Activated CD8-positive, alpha-beta T cell treated with anti-CD3 and anti-CD28 coated beads, Interleukin-2, amount 10 ng/mL, durations not matched to agents 7 days and 5 days (primary cell): Measurements from ENCODE around the gene ZPLD1. TPM values are rescaled to one million over a fixed set of nuclear protein-coding genes. Genes with fewer than 3 reads are reported as not detected.

Experiments used
- ATAC-seq: fragments of 150-1000 bp; cut with Tn5 transposase; one replicate; pipeline ENCODE4 v1.10.0; 2021; ENCODE audit warnings: moderate library complexity
- CTCF ChIA-PET: fragments of 350-600 bp; sonication (Branson Sonifier 250); formaldehyde crosslinking; loops from one replicate; lab custom pipeline; 2021; ENCODE audit warnings: antibody characterized with exemption; lab: Charles Lee
- POLR2A ChIA-PET: fragments of 350-600 bp; sonication (Branson Sonifier 250); formaldehyde crosslinking; loops from one replicate; lab custom pipeline; 2021; ENCODE audit warnings: antibody characterized with exemption; lab: Charles Lee
- DNase-seq: peaks from one replicate; pipeline ENCODE4 v3.0.0-alpha.2; 2020
- H3K27ac Mint-ChIP-seq: one replicate; pipeline ENCODE4 v1.8.0; 2021; ENCODE audit warnings: mild to moderate bottlenecking, mixed read lengths
- H3K27me3 Mint-ChIP-seq: one replicate; pipeline ENCODE4 v1.8.0; 2021; ENCODE audit warnings: low read depth, mixed read lengths
- H3K36me3 Mint-ChIP-seq: one replicate; pipeline ENCODE4 v1.8.0; 2021; ENCODE audit warnings: low read depth, mixed read lengths
- H3K4me1 Mint-ChIP-seq: one replicate; pipeline ENCODE4 v1.8.0; 2021; ENCODE audit warnings: low read depth, mixed read lengths
- H3K4me3 Mint-ChIP-seq: one replicate; pipeline ENCODE4 v1.8.0; 2021; ENCODE audit warnings: mild to moderate bottlenecking, mixed read lengths
- H3K9me3 Mint-ChIP-seq: one replicate; pipeline ENCODE4 v1.8.0; 2022; ENCODE audit warnings: mixed read lengths; ENCODE audit not compliant: insufficient read depth
- total RNA-seq, 2 experiments: library from RNA; stranded (reverse); gene quantifications; one replicate each; pipeline ENCODE4 v1.2.3, GENCODE V29; 2021

ZPLD1 gene
- total RNA-seq, 2 experiments from 2014 or later = not detected

GRCh38 chr3:102470066-102470465 lies 35.3 kb downstream of the ZPLD1 start:
- ChIA-PET CTCF (no interaction called here), POLR2A (no interaction called here)
- Mint-ChIP-seq H3K27me3 (peaks cover 6% of the 10 kb centered on the region), H3K4me3 (no peak overlapping the region), H3K9me3 (no peaks in the 10 kb centered on the region), H3K27ac (no peak overlapping the region), H3K4me1 (no peaks in the 10 kb centered on the region), H3K36me3 (no peaks in the 10 kb centered on the region)
- DNase-seq (no peak), ATAC-seq (no peak)

GRCh38 chr3:102471001-102471400 lies 36.2 kb downstream of the ZPLD1 start:
- ChIA-PET POLR2A (no interaction called here), CTCF (no interaction called here)
- H3K27ac Mint-ChIP-seq = no peak overlapping the region
- H3K36me3 Mint-ChIP-seq = no peaks in the 10 kb centered on the region
- DNase-seq (no peak), ATAC-seq (no peak)
- H3K4me1 Mint-ChIP-seq = no peaks in the 10 kb centered on the region
- no peak overlapping the region for H3K4me3 Mint-ChIP-seq
- no peaks in the 10 kb centered on the region for H3K9me3 Mint-ChIP-seq
- peaks cover 3% of the 10 kb centered on the region for H3K27me3 Mint-ChIP-seq

DNA sequence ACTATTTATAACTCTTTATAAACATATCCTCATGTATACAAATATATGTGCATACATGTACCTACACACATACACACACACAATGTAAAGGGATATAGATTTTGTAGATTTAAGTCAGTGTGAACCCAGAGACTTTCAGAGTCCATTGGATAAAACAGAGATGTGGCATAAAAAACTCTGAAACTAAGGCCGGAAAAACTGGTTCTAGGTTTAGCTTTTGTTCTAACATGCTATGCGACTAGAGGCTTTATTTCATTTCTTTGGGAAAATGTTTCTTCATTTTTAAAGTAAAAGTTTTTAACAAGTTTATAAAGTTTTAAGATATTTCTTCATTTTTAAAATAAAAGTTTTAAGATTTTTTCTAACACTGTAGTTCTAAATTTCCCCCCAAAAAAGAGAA lies 36.7 kb downstream of the ZPLD1 start:
- ChIA-PET POLR2A (no interaction called here), CTCF (no interaction called here)
- DNase-seq (no peak), ATAC-seq (no peak)
- no peak overlapping the region for H3K27ac Mint-ChIP-seq
- no peaks in the 10 kb centered on the region for H3K36me3 Mint-ChIP-seq
- H3K4me3 Mint-ChIP-seq = no peak overlapping the region
- no peaks in the 10 kb centered on the region for H3K9me3 Mint-ChIP-seq
- no peaks in the 10 kb centered on the region for H3K4me1 Mint-ChIP-seq
- H3K27me3 Mint-ChIP-seq = peaks cover 2% of the 10 kb centered on the region

DNA sequence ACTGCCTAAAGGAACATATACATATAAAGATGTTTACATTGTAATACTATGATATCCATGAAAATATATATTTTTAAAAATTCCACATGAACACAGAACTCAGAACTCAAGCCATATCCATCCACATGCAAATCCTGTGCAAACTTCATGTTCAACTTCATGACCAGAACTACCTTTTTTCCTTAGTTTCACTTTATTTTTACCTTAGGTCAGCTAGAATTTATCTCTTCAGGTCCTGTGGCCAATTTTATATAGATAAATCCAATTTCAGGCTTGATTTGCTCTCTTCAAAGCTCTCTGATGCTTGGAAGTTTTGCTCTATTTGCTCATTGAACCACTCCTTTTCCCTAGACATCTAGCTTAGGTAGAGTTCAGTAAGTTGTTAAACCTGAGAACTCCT lies 38.8 kb downstream of the ZPLD1 start:
- ATAC-seq = no peak
- Mint-ChIP-seq H3K36me3 (no peaks in the 10 kb centered on the region), H3K4me1 (no peaks in the 10 kb centered on the region), H3K4me3 (no peak overlapping the region), H3K27me3 (no peaks in the 10 kb centered on the region), H3K27ac (no peak overlapping the region), H3K9me3 (no peaks in the 10 kb centered on the region)
- DNase-seq = no peak
- ChIA-PET CTCF (no interaction called here), POLR2A (no interaction called here)

- CTCF ChIA-PET = no interaction called here
- ATAC-seq (no peak), DNase-seq (no peak)
- Mint-ChIP-seq H3K4me3 (no peak overlapping the region), H3K27me3 (no peaks in the 10 kb centered on the region), H3K9me3 (no peaks in the 10 kb centered on the region), H3K36me3 (no peaks in the 10 kb centered on the region), H3K27ac (no peak overlapping the region), H3K4me1 (no peaks in the 10 kb centered on the region)
- POLR2A ChIA-PET = no interaction called here
Observed at GRCh38 chr3:102474207-102474606, 39.4 kb downstream of the ZPLD1 start.

- POLR2A ChIA-PET = no interaction called here
- Mint-ChIP-seq H3K4me3 (no peak overlapping the region), H3K27me3 (no peaks in the 10 kb centered on the region), H3K9me3 (no peaks in the 10 kb centered on the region), H3K27ac (no peak overlapping the region), H3K36me3 (no peaks in the 10 kb centered on the region), H3K4me1 (no peaks in the 10 kb centered on the region)
- CTCF ChIA-PET = no interaction called here
- ATAC-seq = no peak
- no peak for DNase-seq
Observed at GRCh38 chr3:102476198-102476597, 41.4 kb downstream of the ZPLD1 start.

GRCh38 chr3:102478160-102478559 lies 43.3 kb downstream of the ZPLD1 start:
- CTCF ChIA-PET = no interaction called here
- H3K27ac Mint-ChIP-seq = no peak overlapping the region
- DNase-seq (no peak), ATAC-seq (no peak)
- POLR2A ChIA-PET = no interaction called here
- H3K4me3 Mint-ChIP-seq = no peak overlapping the region
- H3K9me3 Mint-ChIP-seq = no peaks in the 10 kb centered on the region
- no peaks in the 10 kb centered on the region for H3K4me1 Mint-ChIP-seq
- H3K27me3 Mint-ChIP-seq = peaks cover 3% of the 10 kb centered on the region
- H3K36me3 Mint-ChIP-seq = no peaks in the 10 kb centered on the region

DNA sequence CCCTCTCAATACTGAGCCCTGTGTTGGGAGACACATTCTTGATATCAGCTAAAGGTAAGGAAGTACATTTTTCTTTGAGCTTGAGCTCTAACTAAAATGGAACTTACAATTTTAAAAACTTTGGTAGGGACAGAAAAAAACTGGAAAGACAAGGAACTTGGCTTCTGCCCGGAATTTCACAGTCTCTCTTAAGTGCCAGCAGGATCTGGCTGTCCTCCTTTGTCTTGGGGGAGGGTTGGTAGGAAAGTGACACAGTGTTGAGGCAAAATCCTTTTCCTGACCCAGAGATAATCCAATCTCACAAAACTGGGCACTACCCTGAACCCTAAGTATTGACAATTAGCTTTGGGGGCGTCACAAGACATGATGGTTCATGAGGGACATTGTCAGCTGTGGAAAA lies 45.3 kb downstream of the ZPLD1 start:
- CTCF ChIA-PET = no interaction called here
- POLR2A ChIA-PET = no interaction called here
- ATAC-seq (no peak), DNase-seq (no peak)
- H3K36me3 Mint-ChIP-seq = no peaks in the 10 kb centered on the region
- H3K9me3 Mint-ChIP-seq = no peaks in the 10 kb centered on the region
- H3K27ac Mint-ChIP-seq = no peak overlapping the region
- H3K27me3 Mint-ChIP-seq = peaks cover 3% of the 10 kb centered on the region
- H3K4me3 Mint-ChIP-seq = no peak overlapping the region
- H3K4me1 Mint-ChIP-seq = no peaks in the 10 kb centered on the region

DNA sequence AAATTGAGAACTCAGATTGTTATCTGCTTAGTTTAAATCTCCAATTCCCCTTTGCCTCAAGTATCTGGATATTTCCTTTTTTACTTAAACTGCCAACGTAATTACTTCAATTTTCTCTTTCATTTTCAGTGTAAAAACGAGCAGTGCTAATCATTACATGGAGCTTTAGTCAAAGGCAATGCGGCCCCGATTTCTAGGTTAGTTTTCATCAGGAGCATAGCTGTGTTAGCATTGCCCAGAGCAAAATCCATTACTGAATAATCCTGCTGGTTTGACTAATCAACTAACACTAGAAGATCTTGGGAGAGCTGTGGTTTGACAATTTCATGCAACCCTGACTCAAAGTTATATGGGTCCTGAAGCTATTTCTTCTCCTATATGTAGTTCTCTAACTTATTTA lies 46.2 kb downstream of the ZPLD1 start:
- ChIA-PET CTCF (no interaction called here), POLR2A (no interaction called here)
- no peak overlapping the region for H3K4me3 Mint-ChIP-seq

GRCh38 chr3:102483556-102483955 lies 48.7 kb downstream of the ZPLD1 start:
- POLR2A ChIA-PET = no interaction called here
- no peaks in the 10 kb centered on the region for H3K4me1 Mint-ChIP-seq
- CTCF ChIA-PET = no interaction called here

More for the DNA sequence above, 46.2 kb downstream of the ZPLD1 start:
- no peaks in the 10 kb centered on the region for H3K4me1 Mint-ChIP-seq
- H3K36me3 Mint-ChIP-seq = no peaks in the 10 kb centered on the region
- ATAC-seq (no peak), DNase-seq (no peak)
- no peaks in the 10 kb centered on the region for H3K9me3 Mint-ChIP-seq
- peaks cover 3% of the 10 kb centered on the region for H3K27me3 Mint-ChIP-seq
- H3K27ac Mint-ChIP-seq = no peak overlapping the region

DNA sequence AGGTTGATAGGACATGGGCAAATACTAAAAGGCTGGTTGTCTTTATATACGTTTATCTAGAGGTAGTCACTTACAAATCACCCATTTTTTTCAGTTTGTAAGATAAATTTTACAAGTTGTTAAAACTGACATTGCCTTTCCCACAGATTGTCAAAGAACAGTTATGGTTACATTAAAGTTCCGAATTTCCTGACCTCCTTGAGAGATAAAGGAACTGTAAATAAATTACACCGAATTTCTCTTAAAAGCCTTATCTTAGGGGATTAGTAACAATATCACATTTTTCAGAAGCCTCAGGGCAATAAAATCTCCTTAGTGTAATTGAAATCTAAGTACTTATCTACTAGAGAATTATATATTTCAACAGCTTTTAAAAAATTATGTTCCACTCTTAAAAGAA lies 49.5 kb downstream of the ZPLD1 start:
- peaks cover 3% of the 10 kb centered on the region for H3K27me3 Mint-ChIP-seq
- POLR2A ChIA-PET = no interaction called here

More at GRCh38 chr3:102483556-102483955, 48.7 kb downstream of the ZPLD1 start:
- H3K27ac Mint-ChIP-seq = no peak overlapping the region
- H3K36me3 Mint-ChIP-seq = no peaks in the 10 kb centered on the region
- DNase-seq = no peak
- no peak for ATAC-seq
- H3K27me3 Mint-ChIP-seq = peaks cover 3% of the 10 kb centered on the region
- H3K9me3 Mint-ChIP-seq = no peaks in the 10 kb centered on the region
- H3K4me3 Mint-ChIP-seq = no peak overlapping the region

DNA sequence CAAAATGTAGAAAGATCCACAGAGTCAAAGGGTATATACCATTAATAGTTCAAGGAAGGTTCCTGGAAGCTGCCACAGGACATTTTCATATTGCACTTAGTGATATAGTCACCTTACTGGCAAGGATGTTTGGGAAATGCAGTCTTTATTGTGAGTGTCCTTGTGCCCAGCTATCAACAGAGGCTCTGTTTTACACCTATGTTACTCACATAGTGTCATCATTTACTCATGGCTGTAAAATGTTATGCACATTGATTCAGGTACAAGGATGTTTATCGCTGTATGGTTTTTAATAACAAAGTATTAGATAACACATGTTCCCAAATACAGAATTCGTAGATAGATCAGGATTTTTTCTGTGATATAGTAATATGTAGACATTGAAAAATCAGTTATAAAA lies 50.9 kb downstream of the ZPLD1 start:
- Mint-ChIP-seq H3K36me3 (no peaks in the 10 kb centered on the region), H3K27me3 (peaks cover 3% of the 10 kb centered on the region), H3K9me3 (no peaks in the 10 kb centered on the region), H3K4me1 (no peaks in the 10 kb centered on the region), H3K4me3 (no peak overlapping the region), H3K27ac (no peak overlapping the region)
- ChIA-PET POLR2A (no interaction called here), CTCF (no interaction called here)
- ATAC-seq (no peak), DNase-seq (no peak)

More for the DNA sequence above, 49.5 kb downstream of the ZPLD1 start:
- Mint-ChIP-seq H3K4me3 (no peak overlapping the region), H3K9me3 (no peaks in the 10 kb centered on the region), H3K27ac (no peak overlapping the region), H3K36me3 (no peaks in the 10 kb centered on the region), H3K4me1 (no peaks in the 10 kb centered on the region)
- no peak for ATAC-seq
- DNase-seq = no peak
- CTCF ChIA-PET = no interaction called here

GRCh38 chr3:102488331-102488730 lies 53.5 kb downstream of the ZPLD1 start:
- Mint-ChIP-seq H3K27me3 (no peaks in the 10 kb centered on the region), H3K4me3 (no peak overlapping the region), H3K4me1 (no peaks in the 10 kb centered on the region), H3K9me3 (no peaks in the 10 kb centered on the region), H3K27ac (no peak overlapping the region), H3K36me3 (no peaks in the 10 kb centered on the region)
- DNase-seq (no peak), ATAC-seq (no peak)
- ChIA-PET CTCF (no interaction called here), POLR2A (no interaction called here)
